Effector memory CD4-positive, alpha-beta T cell (primary cell): Measurements from ENCODE around the gene MAP2K6.

Experiments used
- DNase-seq, 3 donors: peaks; one replicate each; pipeline ENCODE4 v3.0.0-alpha.2; 2020
- H3K27ac ChIP-seq: 2 replicates; pipeline ENCODE4 v1.7.0; 2013; ENCODE audit warnings: mild to moderate bottlenecking, low read length, moderate library complexity; ENCODE audit not compliant: insufficient read depth, poor library complexity, severe bottlenecking
- H3K27me3 ChIP-seq: replicated peaks from 2 replicates; pipeline ENCODE4 v1.7.0; 2013; ENCODE audit warnings: mild to moderate bottlenecking, low read length; ENCODE audit not compliant: insufficient read depth, control insufficient read depth, poor library complexity, severe bottlenecking
- H3K36me3 ChIP-seq: 2 replicates; pipeline ENCODE4 v1.7.0; 2013; ENCODE audit warnings: mild to moderate bottlenecking, low read length, moderate library complexity; ENCODE audit not compliant: control insufficient read depth, insufficient read depth
- H3K4me1 ChIP-seq: 2 replicates; pipeline ENCODE4 v1.7.0; 2013; ENCODE audit warnings: low read length, mild to moderate bottlenecking; ENCODE audit not compliant: control insufficient read depth, insufficient read depth, poor library complexity, severe bottlenecking
- H3K4me3 ChIP-seq: 2 replicates; pipeline ENCODE4 v1.7.0; 2013; ENCODE audit warnings: low read length, low read depth, mild to moderate bottlenecking; ENCODE audit not compliant: insufficient read depth, poor library complexity, severe bottlenecking
- H3K9me3 ChIP-seq: 2 replicates; pipeline ENCODE4 v1.7.0; 2013; ENCODE audit warnings: mild to moderate bottlenecking, low read length, moderate library complexity; ENCODE audit not compliant: control insufficient read depth

The MAP2K6 gene

GRCh38 chr17:69486779-69487637 lies 72.5 kb downstream of the MAP2K6 start:
- Histone ChIP-seq H3K4me3 (no peak overlapping the region), H3K27ac (no peak overlapping the region), H3K36me3 (no peaks in the 10 kb centered on the region), H3K4me1 (no peaks in the 10 kb centered on the region), H3K9me3 (no peaks in the 10 kb centered on the region), H3K27me3 (no peaks in the 10 kb centered on the region)
- DNase-seq, result no peak

- Histone ChIP-seq H3K36me3 (no peaks in the 10 kb centered on the region), H3K27me3 (no peaks in the 10 kb centered on the region), H3K9me3 (no peaks in the 10 kb centered on the region), H3K4me3 (no peak overlapping the region), H3K4me1 (no peaks in the 10 kb centered on the region), H3K27ac (no peak overlapping the region)
- no peak for DNase-seq
These were observed 74.8 kb downstream of the MAP2K6 start for GRCh38 chr17:69489313-69489712.

DNA sequence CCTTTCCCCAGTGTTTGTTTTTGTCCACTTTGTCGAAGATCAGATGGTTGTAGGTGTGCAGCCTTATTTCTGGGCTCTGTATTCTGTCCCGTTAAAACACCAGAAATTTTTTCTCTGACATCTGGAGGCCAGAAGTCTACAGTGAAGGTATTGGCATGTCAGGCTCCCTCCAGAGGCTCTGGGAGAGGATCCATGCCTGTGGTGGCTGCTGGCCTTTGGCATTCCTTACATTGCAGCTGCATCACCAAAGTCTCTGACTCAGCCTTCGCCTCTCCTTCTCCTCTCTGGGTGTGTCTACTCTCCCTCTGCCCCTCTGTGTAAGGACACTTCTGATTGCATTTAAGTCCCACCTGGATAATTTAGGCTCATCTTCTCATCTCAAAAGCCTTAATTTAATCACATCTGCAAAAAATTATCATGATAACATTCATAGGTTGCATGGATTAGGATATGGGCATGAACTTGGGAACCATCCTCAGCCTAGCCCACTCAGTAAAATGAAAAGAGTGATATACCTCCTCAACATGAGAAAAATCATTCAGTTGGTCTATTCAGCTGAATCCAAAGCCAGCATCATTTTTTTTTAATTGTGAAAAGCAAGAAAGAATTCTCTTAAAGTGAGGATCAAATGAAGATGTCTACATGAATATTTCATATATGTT lies 78.0 kb downstream of the MAP2K6 start:
- no peak overlapping the region for H3K27ac ChIP-seq

GRCh38 chr17:69495787-69496186 lies 81.3 kb downstream of the MAP2K6 start:
- Histone ChIP-seq H3K9me3 (no peaks in the 10 kb centered on the region), H3K4me1 (no peaks in the 10 kb centered on the region), H3K27me3 (no peaks in the 10 kb centered on the region), H3K36me3 (no peaks in the 10 kb centered on the region), H3K4me3 (no peak overlapping the region), H3K27ac (no peak overlapping the region)
- no peak for DNase-seq

More for the DNA sequence above, 78.0 kb downstream of the MAP2K6 start:
- Histone ChIP-seq H3K4me3 (no peak overlapping the region), H3K27me3 (no peaks in the 10 kb centered on the region), H3K36me3 (no peaks in the 10 kb centered on the region), H3K4me1 (no peaks in the 10 kb centered on the region), H3K9me3 (no peaks in the 10 kb centered on the region)
- DNase-seq, result no peak

- no peak overlapping the region for H3K4me3 ChIP-seq
- no peak for DNase-seq
- no peak overlapping the region for H3K27ac ChIP-seq
- no peaks in the 10 kb centered on the region for H3K9me3 ChIP-seq
- no peaks in the 10 kb centered on the region for H3K27me3 ChIP-seq
- no peaks in the 10 kb centered on the region for H3K36me3 ChIP-seq
- H3K4me1 ChIP-seq, result no peaks in the 10 kb centered on the region
These were observed 82.7 kb downstream of the MAP2K6 start for GRCh38 chr17:69497161-69497560.

- no peaks in the 10 kb centered on the region for H3K27me3 ChIP-seq
- H3K4me3 ChIP-seq, result no peak overlapping the region
- H3K27ac ChIP-seq, result no peak overlapping the region
- DNase-seq, result no peak
- no peaks in the 10 kb centered on the region for H3K36me3 ChIP-seq
- no peaks in the 10 kb centered on the region for H3K9me3 ChIP-seq
- H3K4me1 ChIP-seq, result no peaks in the 10 kb centered on the region
These were observed 84.8 kb downstream of the MAP2K6 start for GRCh38 chr17:69499318-69499717.

GRCh38 chr17:69500911-69501429 lies 86.5 kb downstream of the MAP2K6 start:
- no peak overlapping the region for H3K4me3 ChIP-seq
- no peak for DNase-seq
- no peaks in the 10 kb centered on the region for H3K27me3 ChIP-seq
- H3K9me3 ChIP-seq, result no peaks in the 10 kb centered on the region
- no peaks in the 10 kb centered on the region for H3K36me3 ChIP-seq
- H3K27ac ChIP-seq, result no peak overlapping the region
- no peaks in the 10 kb centered on the region for H3K4me1 ChIP-seq

DNA sequence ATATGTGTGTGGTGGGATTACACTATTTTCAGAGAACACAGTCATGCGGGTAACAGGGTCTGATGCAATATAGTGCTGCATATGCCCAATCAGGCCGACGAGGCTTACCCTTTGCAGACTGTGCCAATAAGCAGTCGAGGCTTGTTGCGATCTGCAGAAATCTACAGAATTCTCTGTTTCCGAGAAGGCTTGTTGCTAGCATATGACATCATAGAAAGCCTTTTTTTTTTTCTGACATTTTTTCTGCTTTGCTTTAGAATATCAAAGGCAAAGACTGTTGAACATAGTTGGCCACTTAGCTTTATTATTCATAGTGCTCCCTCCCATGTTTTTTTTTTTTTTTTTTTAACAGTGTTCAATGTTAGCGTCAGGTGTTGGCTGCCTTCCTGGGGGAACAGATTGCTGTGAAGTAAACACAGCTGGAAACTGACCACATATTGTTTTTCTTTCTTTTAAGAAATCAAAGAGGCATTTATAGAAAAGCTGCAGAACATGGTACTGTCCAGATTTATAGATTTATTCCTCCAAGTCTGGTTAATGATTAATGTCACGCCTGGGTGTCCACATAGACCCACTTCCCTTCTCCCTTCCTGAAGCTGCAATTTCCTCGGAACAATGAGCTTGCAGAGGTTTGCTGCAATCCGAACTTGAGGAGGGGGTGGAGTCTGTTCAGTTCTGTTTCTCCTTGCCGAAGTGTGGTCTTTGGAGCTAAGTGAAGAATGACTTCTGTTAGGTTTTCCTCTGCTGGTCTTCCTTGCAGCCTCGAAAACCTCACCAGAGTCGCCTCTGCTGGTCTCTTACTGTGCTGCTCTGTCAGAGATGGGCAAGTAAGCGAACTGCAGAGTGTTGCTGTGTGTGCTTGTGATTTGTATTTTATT lies 87.3 kb downstream of the MAP2K6 start:
- no peak overlapping the region for H3K4me3 ChIP-seq
- H3K9me3 ChIP-seq, result no peaks in the 10 kb centered on the region
- H3K27me3 ChIP-seq, result no peaks in the 10 kb centered on the region
- H3K4me1 ChIP-seq, result no peaks in the 10 kb centered on the region
- no peak for DNase-seq
- no peaks in the 10 kb centered on the region for H3K36me3 ChIP-seq
- H3K27ac ChIP-seq, result no peak overlapping the region

DNA sequence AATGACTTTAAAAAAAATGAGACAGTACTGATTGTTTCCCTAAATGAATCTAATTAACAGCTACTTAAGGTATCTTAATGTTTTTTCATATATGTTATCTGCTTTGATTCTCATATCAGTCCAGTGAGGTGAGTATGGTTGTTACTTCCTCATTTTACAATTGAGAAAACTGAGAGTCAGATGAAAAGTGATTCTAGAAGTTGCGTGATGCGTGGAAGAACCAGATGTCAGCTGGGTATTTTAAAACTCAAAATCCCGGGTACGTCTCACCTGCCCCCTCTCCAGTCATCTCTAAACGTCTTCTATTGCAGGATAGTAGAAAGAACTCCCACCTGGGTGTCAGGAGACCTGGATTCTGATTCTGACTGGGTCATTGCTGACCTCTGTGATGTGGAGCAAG lies 89.2 kb downstream of the MAP2K6 start:
- Histone ChIP-seq H3K36me3 (no peaks in the 10 kb centered on the region), H3K4me3 (no peak overlapping the region), H3K4me1 (no peaks in the 10 kb centered on the region), H3K27me3 (no peaks in the 10 kb centered on the region), H3K9me3 (no peaks in the 10 kb centered on the region), H3K27ac (no peak overlapping the region)
- no peak for DNase-seq
